PFSK-1 (cell line): ENCODE measurements around the gene PDCL2.

Source experiments
- FOXP2 ChIP-seq: optimal IDR thresholded peaks from 2 replicates; pipeline ENCODE3; 2011; ENCODE audit warnings: borderline replicate concordance, control low read depth, inconsistent platforms; ENCODE audit not compliant: insufficient read depth; ENCODE audit errors: extremely low read length, extremely low read depth
- POLR2AphosphoS5 ChIP-seq: IDR thresholded peaks from 2 replicates; pipeline ENCODE4 v1.6.1; 2012; ENCODE audit warnings: low read depth, mild to moderate bottlenecking, control low read depth, low read length, moderate library complexity
- SIN3A ChIP-seq: IDR thresholded peaks from 2 replicates; pipeline ENCODE4 v1.6.1; 2012; ENCODE audit warnings: mild to moderate bottlenecking, low read length, moderate library complexity, borderline replicate concordance; ENCODE audit not compliant: insufficient read depth
- TAF1 ChIP-seq: IDR thresholded peaks from 2 replicates; pipeline ENCODE4 v1.6.1; 2012; ENCODE audit warnings: low read length, control low read depth, borderline replicate concordance; ENCODE audit not compliant: insufficient read depth
- TF ChIP-seq, protein P1 (sequence below), 2 experiments: IDR thresholded peaks; 2 replicates each; pipeline versions ENCODE4 v1.6.1 to v1.8.0; 2011 to 2012; ENCODE audit warnings: low read depth in 2 of 2, low read length in 2 of 2, control low read depth in 1 of 2, inconsistent platforms in 1 of 2, mild to moderate bottlenecking in 1 of 2, moderate library complexity in 1 of 2; ENCODE audit not compliant: insufficient read depth in 1 of 2

PDCL2 gene

GRCh38 chr4:55524844-55525571 lies 67.0 kb downstream of the PDCL2 start:
- TF ChIP-seq SIN3A = no peak
- TF ChIP-seq POLR2AphosphoS5 = no peak
- TF ChIP-seq, protein P1, sequence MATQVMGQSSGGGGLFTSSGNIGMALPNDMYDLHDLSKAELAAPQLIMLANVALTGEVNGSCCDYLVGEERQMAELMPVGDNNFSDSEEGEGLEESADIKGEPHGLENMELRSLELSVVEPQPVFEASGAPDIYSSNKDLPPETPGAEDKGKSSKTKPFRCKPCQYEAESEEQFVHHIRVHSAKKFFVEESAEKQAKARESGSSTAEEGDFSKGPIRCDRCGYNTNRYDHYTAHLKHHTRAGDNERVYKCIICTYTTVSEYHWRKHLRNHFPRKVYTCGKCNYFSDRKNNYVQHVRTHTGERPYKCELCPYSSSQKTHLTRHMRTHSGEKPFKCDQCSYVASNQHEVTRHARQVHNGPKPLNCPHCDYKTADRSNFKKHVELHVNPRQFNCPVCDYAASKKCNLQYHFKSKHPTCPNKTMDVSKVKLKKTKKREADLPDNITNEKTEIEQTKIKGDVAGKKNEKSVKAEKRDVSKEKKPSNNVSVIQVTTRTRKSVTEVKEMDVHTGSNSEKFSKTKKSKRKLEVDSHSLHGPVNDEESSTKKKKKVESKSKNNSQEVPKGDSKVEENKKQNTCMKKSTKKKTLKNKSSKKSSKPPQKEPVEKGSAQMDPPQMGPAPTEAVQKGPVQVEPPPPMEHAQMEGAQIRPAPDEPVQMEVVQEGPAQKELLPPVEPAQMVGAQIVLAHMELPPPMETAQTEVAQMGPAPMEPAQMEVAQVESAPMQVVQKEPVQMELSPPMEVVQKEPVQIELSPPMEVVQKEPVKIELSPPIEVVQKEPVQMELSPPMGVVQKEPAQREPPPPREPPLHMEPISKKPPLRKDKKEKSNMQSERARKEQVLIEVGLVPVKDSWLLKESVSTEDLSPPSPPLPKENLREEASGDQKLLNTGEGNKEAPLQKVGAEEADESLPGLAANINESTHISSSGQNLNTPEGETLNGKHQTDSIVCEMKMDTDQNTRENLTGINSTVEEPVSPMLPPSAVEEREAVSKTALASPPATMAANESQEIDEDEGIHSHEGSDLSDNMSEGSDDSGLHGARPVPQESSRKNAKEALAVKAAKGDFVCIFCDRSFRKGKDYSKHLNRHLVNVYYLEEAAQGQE (IDR thresholded peaks at IDR 0.05; ENCODE audit: insufficient read depth in 1 of 2, low read depth in 2 of 2, low read length in 2 of 2) = no peak
- no peak for TF ChIP-seq TAF1
- no peak for TF ChIP-seq FOXP2

DNA sequence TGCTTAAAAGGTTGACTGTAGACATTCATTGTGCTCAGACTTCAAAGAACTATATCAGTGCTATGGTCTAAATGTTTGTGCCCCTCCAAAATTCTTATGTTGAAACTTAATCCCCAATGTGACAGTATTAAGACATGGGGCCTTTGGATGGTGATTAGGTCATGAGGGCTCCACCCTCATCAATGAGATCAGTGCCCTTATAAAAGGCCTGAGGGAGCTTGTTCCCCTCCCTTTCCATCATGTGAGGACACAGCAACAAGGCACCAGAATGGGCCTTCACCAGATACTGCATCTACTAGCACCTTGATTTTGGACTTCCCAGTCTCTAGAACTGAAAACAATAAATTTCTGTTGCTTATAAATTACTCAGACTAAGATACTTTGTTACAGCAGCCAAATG lies 73.6 kb downstream of the PDCL2 start:
- no peak for TF ChIP-seq POLR2AphosphoS5
- no peak for TF ChIP-seq TAF1
- no peak for TF ChIP-seq SIN3A
- TF ChIP-seq, protein P1 (IDR thresholded peaks at IDR 0.05; ENCODE audit: insufficient read depth in 1 of 2, low read depth in 2 of 2, low read length in 2 of 2) = no peak
- TF ChIP-seq FOXP2 = no peak

DNA sequence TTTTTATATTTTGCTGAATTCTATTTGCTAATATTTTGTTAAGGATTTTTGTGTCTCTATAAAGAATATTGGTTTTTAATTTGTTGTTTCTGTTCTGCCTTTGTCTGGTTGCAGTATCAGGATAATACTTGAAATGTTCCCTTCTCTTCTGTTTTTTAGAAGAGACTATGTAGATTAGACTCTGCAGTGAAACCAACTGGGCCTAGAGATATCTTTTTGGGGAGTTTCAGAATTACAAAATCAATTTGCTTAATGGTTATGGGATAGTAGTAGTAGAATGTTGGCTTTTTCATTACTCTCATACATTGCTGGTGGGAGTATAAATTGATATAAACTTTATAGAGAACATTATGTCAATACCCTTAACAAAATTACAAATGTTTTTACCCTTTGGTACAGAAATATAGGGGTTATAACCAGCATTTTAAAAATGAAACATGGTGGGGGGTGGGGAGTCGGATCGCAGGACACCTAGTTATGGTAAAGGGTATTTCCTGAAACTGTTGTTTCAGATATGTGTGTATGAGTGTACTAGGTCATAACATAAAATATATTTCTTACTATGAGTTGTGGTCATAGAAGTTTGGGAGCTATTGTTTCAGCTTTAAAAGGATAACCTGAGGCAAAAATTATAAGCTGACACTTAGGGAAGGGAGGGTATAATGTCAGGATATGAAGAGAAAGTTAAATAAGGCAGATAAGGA lies 74.4 kb downstream of the PDCL2 start:
- TF ChIP-seq, protein P1 (IDR thresholded peaks at IDR 0.05; ENCODE audit: insufficient read depth in 1 of 2, low read depth in 2 of 2, low read length in 2 of 2) = no peak
- no peak for TF ChIP-seq FOXP2
- TF ChIP-seq SIN3A = no peak
- no peak for TF ChIP-seq TAF1
- no peak for TF ChIP-seq POLR2AphosphoS5

GRCh38 chr4:55512922-55513571 lies 79.0 kb downstream of the PDCL2 start:
- TF ChIP-seq, protein P1 (IDR thresholded peaks at IDR 0.05; ENCODE audit: insufficient read depth in 1 of 2, low read depth in 2 of 2, low read length in 2 of 2) = no peak
- no peak for TF ChIP-seq POLR2AphosphoS5
